NCI-H2171 treated with DMSO at 0.1 percent for 48 hours (cell line): ENCODE results near the gene HOXA4.

Experiments used
- DNase-seq: peaks from one replicate; lab custom pipeline; 2025; lab: John Stamatoyannopoulos, UW

The HOXA4 gene

GRCh38 chr7:27093184-27093895 is 37.2 kb downstream of the HOXA4 start:
- DNase-seq: no peak

- DNase-seq: no peak
Measured at GRCh38 chr7:27092819-27093110, 37.8 kb downstream of the HOXA4 start.

- DNase-seq: no peak
Measured at GRCh38 chr7:27091941-27092818, 38.4 kb downstream of the HOXA4 start.

GRCh38 chr7:27091105-27091504 is 39.5 kb downstream of the HOXA4 start:
- DNase-seq: no peak

GRCh38 chr7:27088002-27088922 is 42.3 kb downstream of the HOXA4 start:
- no peak for DNase-seq

- DNase-seq: no peak
Measured at GRCh38 chr7:27083646-27084045, 46.9 kb downstream of the HOXA4 start.

- DNase-seq: no peak
Measured at GRCh38 chr7:27082171-27082570, 48.4 kb downstream of the HOXA4 start.

- DNase-seq: no peak
Measured at GRCh38 chr7:27080844-27081436, 49.6 kb downstream of the HOXA4 start.

- DNase-seq: no peak
Measured at GRCh38 chr7:27079234-27079975, 51.2 kb downstream of the HOXA4 start.

GRCh38 chr7:27078616-27079233 is 51.8 kb downstream of the HOXA4 start:
- DNase-seq: no peak
